NCI-H2107 treated with DMSO at 0.1 percent for 48 hours (cell line): ENCODE measurements around the gene PAK5.
"Not testable (repeated sequence)": the region's sequence is repeated elsewhere in the genome, so short reads cannot be mapped to it uniquely, and the experiment has no call there.

Experiments used
- DNase-seq: peaks from one replicate; lab custom pipeline; 2025; ENCODE audit not compliant: unreplicated experiment; lab: John Stamatoyannopoulos, UW

Gene PAK5

DNA sequence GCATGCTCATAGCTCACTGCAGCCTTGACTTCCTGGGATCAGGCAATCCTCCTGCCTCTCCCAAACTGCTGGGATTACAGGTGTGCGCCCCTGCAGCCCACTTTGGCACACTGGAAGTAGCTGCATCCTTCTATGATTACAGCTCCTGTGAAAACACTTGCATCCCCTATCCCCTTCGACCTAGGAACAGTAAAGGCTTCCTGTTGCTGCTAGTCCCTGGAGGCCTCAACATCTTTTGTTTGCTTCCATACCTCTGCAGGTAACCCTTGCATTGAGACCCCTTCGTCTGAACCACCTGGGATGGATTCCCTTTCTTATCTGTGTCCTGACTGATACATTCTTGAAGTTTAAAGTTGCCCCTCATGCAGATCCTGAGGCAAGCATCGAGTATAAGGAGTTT, 152.4 kb downstream of the PAK5 start:
- no peak for DNase-seq

DNA sequence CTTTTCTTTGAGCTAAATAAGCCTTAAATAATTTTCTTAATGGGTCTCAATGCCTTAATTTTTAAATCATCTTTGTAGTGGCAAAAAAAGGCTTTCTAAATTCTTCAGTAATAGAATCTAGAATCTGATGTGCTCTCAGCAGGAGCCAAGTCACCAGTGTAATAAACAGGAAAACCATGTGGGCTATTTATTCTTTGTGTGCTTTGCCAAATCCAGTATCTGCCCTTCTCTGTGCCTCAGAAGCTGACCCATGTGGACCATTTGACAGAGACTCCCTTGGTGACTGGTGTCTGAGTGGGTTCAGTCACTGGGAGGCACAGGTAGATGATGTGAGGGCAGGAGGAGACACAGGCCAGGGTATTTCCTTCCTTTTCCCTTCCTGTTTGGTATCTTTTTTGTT, 152.9 kb downstream of the PAK5 start:
- DNase-seq = no peak

DNA sequence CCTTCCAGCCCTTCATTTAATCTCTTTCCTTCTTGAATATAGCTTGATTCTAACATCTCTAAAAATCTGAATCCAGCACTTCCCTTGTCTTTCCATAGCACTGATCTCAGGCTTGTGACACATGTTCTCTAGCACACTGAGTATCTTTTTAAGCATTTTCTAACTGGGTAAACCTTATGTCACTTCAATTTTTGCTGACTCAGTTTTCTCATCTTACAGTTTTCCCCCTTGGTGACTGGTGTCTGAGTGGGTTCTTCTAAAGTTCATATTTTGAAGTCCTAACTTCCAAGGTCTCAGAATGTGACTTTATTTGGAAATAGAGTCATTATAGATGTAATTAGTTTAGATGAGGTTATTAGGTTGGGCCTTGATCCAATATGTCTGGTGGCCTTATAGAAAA, 153.9 kb downstream of the PAK5 start:
- DNase-seq = no peak

DNA sequence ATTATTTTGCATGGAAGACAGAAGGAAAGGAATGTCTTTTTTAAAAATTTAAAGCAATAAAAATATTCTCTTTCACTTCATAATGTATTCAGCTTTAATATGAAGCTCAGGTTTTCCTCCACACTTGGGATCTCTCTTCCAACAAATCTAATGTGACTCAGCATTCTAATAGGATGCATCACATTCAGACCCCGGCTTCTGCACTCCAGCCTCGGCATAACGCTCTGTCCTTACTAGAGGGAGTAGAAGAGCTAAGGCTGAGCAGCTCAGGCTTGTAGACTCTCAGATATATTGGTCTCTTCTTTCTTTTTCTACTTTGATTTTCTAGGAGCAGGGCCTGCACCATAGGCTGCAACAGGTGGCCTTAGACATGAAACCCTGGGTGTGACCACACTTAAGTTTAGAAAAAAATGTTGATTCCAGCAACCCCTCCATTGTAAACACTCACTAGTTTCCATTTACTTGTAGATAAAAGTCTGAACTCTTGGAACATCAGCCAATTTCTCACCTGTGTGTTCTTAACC, 161.7 kb downstream of the PAK5 start:
- DNase-seq = no peak

DNA sequence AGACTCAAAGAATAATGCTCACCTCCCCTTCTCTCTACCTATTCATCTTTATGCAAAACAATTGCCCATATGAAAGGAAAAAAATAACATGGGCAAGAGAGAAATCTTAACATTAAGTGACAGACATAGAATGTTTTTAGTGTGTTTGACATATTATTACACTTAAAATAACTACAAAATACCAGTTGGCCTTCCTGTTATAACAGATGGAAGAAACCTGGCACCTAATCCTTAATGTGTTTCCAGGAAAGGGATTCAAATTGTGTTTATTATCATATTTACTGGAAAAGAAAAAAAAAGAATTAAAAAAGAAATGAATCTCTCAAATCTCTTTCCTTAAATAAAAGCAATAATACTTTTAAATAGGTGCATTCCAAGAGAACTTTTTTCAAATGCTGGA, 165.9 kb downstream of the PAK5 start:
- DNase-seq = no peak

DNA sequence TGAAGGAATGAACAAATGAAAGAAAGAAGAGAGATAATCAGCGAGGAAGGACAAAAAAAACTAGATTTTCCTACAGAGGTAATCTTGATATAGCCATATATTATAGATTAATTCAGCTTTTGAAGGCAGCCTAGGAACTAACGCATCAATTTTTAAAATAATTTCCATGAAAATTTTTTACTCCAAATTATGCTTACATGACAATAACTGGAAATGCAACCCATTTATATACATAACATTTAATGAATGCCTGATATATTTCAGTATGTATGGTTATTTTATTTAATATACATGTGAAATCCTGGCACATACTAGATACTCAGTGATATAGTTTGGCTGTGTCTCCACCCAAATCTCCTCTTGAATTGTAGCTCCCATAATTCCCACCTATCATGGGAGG, 166.8 kb downstream of the PAK5 start:
- no peak for DNase-seq

DNA sequence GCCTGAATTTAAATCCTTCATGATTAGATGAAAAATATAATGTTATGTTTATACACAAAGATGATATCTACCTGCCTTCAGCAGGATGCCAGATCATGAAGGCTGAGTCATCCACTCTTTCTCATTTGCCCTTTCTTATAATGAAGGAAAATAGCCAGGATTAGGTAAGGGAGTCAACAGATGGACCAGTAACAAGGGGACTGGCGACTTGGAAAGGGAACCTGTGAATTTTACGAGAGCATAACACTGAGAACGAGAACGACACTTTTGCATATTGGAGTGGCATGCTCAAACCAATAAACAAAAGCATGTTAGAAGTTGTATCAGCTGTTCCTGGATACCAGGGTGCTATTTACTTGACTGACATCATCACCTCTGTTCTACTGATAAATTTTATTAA, 170.5 kb downstream of the PAK5 start:
- no peak for DNase-seq

DNA sequence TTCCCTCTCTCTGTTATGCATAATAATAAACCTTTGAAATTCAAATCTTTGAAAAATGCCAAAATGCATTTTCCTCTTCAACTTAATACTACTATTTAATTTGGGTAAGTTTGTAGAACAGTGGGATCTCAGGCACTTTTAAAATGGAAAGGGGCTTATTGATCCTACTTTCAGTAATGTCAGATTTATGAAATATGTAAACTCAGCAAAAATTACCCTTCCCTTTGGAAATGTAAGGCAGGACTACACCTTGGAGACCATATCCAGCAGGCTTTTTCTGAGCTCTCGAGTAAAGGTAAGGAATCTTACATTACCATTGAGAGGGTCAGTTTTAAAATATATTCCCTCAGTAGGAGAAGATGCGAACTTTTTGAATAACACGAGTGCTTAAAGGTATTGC, 175.5 kb downstream of the PAK5 start:
- no peak for DNase-seq

DNA sequence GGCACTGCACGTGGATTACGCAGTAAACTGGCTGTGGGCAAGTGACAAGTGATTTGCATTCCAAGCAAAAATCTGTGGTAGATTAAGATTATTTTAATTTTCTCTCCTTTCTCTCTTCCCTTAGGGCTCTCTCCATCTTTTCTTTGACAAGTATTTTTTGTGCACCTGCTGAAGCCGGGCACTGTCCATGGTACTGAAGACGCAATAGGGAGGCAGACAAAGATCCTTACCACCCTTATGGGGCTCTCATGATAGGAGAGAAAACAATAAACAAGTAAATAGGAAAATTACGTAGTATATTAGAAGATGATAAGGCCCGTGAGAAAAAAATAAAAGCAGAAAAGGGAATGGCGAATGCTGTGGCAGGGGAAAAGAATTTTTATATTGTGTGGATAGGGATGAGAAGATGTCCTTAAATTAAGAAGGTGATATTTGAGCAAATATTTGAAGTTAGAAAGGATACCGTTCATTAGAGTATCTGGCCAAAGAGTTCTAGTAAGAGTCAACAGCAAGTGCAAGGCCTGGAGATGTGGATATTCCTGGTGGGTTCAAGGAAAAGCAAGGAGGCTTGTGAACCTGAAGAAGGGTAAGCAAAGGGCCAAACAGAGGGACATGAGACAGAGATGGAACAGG, 178.5 kb downstream of the PAK5 start:
- no peak for DNase-seq

DNA sequence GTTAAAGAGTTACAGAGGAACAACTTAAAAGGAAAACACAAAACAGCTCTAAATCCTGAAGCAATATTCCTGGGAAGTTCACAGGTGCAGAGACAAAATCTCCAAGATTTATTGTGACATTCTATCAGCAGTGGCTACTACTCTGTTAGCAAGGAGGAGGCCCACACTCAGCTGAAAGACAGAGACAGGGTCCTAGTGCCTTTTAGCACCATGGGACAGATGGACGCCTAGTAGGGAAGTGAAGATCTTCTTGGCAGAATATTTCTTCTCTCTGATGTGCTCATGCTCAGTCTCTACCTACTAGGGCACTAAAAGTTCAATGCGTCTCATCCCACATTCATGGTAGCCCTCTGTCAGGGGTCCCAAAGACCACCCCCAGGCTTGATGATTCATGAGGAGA, 191.1 kb downstream of the PAK5 start:
- DNase-seq = no peak

DNA sequence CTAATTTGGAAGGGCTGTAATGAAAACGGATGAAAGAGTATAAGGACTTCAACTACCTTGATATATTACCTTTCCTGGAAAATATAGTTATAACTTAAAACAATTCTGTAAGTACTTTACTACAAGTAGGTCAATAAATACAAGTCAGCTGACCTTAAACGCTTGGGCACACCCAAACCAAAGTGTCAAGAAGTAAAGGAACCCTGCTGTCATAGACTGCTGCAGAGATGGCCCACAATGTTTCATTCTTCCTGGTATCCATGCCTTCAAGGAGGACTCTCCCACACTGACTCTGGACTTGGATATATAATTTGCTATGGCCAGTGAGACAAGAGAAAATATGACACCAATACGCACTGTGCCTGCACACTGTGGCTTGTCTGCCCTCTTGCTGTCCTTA, 192.5 kb downstream of the PAK5 start:
- DNase-seq = no peak

DNA sequence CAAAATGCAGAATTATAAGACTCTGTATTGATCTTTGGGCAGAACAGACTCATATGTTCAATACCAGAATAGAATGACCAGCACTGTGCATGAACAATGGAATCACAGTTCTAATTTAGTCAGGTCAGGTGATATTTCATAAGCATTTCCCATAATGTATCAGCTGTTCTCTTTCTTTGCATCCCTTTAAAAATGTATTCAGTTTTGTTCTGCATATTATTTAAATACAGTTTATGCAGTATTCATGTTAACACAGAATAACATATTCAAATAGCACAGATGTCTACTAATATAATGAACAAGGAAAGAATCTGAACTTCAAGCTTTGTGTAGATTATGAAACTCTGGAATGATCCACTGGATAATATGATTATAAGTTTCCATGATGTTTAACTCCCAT, 196.0 kb downstream of the PAK5 start:
- no peak for DNase-seq

DNA sequence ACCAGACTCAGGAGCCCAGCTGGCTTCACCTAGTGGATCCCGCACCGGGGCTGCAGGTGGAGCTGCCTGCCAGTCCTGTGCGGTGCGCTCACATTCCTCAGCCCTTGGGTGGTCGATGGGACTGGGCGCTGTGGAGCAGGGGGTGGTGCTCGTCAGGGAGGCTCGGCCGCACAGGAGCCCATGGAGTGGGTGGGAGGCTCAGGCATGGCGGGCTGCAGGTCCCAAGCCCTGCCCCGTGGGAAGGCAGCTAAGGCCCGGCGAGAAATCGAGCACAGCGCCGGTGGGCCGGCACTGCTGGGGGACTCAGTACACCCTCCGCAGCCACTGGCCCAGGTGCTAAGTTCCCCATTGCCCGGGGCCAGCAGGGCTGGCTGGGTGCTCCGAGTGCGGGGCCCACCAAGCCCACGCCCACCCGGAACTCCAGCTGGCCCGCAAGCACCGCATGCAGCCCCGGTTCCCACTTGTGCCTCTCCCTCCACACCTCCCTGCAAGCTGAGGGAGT, 197.3 kb downstream of the PAK5 start:
- not testable (repeated sequence) for DNase-seq

DNA sequence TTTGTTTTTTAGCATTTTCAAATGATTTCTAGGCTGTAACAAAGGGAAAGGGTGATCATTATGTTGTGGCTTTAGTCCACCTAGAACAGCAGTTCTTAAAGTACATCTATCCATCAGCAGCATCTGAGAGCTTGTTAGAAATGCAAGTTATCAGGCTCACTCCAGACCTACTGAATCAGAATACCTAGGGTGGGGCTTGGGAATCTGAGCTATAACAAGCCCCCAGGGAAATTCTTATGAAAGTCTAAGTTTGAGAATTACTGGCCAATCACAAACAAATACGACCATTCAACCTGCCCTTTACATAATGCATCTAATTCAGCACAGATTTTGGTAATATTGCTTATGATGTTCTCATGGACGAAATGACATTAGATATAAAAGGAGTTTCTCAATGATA, 201.0 kb downstream of the PAK5 start:
- no peak for DNase-seq

DNA sequence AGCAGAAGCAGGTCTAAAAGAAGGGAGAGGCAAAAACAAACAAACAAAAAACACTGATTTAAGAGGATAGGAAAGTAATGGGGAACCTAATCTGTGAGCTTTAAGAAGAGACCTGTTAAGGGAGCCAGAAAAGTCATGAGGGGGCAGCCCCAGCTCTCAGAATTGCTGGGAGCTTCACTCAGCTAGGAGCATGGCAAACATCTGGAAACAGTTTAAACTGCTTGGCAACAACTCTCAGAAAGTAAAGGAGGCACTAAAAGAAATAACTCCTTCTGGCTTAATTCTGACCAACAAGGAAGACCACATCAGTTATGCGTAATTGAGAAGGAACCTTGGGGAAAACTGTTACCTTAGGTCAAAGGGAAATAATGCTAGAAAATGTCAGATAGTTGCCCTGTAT, 203.1 kb downstream of the PAK5 start:
- DNase-seq = no peak

DNA sequence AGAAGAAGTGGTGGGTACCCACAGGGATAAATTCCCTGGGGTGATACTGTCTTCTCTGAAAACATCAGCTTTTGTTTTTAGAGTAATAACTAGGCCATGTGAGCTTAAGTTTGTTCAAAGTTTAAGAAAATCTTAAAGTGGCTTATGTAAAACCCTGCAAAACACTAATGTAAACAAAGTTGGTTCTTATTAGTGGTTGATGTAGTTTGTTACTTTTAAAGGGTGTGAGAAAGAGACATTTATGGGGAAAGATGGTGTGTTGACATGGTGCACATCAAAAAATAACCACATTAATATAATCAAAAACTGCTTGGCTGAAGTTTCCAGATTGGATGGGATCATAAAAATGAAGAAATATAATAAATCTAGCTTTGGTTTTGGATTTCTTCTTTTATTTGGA, 204.5 kb downstream of the PAK5 start:
- DNase-seq = no peak

DNA sequence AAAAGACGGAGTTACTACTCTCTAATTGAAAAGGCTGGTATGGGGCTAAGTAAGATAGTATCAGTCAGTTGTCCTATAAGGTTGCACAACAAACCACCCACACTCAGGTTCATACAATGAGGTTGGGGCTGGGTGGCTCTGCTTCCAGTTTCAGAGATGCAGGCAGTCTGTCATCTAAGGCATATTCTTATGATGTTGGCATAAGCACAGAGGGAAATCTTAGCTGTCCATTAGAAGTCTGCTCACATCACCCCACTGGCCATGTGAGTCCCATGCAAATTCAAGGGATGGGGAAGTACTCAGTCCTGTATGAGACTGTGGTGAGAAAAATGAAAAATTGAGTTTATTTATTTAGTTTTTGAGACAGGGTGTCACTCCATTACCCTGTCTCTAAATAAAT, 205.9 kb downstream of the PAK5 start:
- DNase-seq = no peak

DNA sequence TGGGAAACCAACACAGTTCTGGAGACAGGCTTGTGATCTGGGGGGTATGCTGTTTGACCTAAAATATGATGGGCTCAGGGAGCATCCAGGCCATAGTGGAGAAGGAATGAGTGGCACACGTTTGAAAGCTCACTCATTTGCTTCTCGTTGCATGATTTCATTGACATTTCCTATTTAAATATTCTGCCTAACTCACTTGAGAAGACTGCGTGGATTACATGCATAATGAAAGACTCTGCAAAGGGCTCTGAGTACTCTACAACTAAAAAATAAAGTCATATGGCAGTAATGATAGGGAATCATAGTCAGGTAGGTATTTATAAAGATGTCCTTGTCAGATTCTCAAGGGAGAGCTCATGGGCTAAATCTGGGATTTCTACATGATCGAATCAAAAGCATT, 206.6 kb downstream of the PAK5 start:
- no peak for DNase-seq

DNA sequence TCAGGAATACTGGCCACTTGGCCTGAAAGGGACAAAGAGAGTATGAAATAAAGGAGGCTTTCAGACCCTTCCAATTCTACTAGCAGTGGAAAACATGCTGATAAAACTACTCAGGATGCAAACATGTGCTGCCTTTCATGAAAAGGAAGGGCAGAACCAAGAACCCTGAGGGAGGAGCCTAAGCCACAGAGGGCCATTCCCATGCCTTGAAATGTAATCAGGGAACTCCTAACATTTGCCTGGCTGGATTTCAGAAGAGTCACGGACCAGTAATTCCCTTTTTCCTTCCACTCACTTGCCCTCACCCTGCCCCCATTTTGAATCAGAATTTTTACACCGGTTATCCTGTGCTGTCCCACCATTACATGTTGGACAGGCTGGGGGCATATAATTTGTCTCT, 208.3 kb downstream of the PAK5 start:
- DNase-seq = no peak

DNA sequence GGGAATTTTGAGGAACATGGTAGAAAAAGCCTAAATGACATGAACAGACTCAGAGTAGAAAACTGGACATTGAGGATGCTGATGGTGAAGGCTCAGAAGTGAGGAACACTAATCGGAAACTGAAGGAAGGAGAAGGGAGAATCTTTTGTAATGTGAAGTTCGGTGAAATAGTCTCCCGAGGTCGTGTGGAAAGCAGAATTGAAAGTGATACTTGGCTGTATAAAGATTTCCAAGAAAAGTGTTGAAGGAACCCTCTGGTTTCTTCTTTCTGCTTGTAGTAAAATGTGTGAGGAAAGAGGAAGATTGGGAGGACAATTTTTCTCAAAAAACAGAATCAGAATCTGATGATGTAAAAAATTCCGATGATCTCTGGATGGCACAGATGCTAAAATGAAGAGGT, 209.0 kb downstream of the PAK5 start:
- no peak for DNase-seq

DNA sequence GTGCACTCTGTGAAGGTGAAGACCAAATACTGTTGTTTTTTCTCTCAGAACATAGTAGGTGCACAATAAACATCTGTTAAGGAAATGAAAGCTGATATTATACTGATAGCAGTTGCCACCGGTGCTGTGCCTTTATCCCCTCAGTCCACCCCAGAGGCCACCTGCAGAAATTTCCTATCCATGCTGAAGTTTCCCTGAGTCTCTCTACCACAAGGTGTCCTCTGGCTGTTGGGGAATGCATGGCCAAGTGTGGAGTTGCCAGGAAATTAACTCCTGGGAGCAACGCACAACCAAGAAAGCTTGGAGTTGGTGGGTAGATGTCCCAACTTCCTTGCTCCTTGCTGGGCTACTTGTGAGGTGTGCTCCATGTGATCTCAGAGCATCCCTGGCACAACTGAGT, 210.3 kb downstream of the PAK5 start:
- no peak for DNase-seq

DNA sequence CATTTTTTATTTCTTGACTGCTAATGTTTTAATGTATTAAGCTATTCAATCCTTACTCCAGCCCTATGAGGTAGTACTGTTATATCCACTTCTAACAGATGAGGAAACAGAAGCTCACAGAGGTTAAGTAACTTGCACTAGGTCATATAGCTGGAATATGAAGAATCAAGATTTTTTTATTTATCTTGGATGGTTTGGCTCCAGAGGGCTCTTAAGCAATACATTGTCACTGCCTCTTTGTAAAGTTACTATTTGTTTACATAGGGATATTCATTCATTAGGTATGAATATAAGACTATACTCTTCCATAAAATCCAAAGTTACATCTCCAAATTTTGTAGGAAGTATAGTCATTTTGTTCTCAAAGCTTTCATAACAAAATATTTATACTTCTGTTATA, 210.7 kb downstream of the PAK5 start:
- no peak for DNase-seq

DNA sequence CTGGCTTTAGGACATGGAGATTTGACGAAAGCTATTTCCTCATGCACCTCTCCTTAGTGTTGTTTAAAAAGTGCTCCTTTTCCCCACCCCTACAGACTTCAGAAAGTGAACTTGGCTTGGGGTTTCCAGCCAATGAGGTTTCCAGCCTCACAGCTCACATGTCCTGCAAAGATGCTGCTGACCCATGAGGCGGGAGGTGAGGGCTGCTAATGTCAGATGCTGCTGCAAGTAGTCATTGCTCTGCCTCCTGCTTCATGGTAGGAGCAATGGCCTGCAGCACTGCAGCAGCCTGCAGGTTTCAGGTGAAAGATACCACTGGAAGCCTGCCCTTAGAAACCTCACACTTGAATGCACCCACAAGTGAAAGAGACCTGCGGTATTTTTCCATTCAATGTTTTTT, 211.7 kb downstream of the PAK5 start:
- no peak for DNase-seq
